Measurements from ENCODE around the gene RTL10. TPM values are rescaled to one million over a fixed set of nuclear protein-coding genes. Genes with fewer than 3 reads are reported as not detected.

Gene RTL10
- total RNA-seq, 3 donors from 2014 or later: 10.1 to 12.2 (median 11.9) TPM

DNA sequence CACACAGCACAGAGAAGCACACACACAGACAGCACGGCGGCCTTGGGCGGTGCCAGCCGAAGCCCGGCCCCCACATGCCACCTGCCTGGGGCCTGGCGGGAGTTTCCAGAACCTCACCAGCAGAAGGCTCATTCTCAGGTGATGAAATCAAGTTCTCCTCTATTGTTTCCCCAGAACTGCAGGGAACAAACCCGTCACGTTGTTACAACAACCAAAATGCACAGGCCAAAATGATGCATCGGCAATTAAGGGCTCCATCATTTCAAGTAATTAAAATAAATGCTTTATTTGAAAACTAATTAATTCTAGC, 30.8 kb downstream of the RTL10 start:
- DNase-seq: no peak

DNA sequence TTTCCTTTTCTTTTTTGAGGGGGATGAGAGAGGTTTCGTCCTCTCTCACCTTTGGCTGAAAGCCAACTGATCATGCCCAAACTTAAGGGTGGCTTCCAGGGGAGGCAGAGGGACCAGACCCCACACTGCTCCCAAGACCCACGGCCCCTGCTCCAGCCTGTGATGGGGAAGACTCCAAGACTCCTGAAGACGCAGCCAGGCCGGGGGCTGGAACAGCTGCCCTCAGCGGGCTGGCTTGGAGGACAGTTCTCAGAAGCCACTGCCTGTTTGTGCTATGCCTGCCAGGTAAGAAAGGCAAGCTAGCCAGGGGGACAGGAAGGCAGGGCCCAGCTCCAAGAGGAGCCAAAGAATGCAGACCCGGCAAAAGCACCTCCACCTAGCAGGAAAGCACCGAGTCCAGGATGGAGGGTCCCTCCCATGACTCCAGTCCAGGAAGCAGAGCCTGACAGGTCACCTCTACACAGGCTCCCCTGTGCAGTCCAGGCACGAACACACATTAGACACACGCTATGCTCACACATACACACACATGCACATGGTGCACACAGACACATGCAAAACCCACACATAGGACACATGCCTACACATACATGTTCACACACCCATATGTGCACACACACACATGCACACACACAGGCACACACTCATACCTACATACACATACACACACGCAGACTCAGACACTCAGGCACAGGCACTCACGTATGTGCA, 31.3 kb downstream of the RTL10 start:
- TF ChIP-seq CTCF (IDR thresholded peaks at IDR 0.05): no peak
- H3K36me3 ChIP-seq (ENCODE audit: low read depth): no peaks in the 10 kb centered on the region
- ATAC-seq: no peak
- intact Hi-C loops (cut with DNase I, micrococcal nuclease): no loop called here
- no peaks in the 10 kb centered on the region for H3K9me3 ChIP-seq
- no peak overlapping the region for H3K4me3 ChIP-seq
- H3K4me1 ChIP-seq (ENCODE audit: low read depth): no peaks in the 10 kb centered on the region
- peak in 1 of 3 donors; percentile 29 for DNase-seq

More for the DNA sequence above, 30.8 kb downstream of the RTL10 start:
- Histone ChIP-seq H3K4me1 (ENCODE audit: low read depth) (no peaks in the 10 kb centered on the region), H3K4me3 (no peak overlapping the region), H3K36me3 (ENCODE audit: low read depth) (no peaks in the 10 kb centered on the region), H3K9me3 (no peaks in the 10 kb centered on the region)
- no peak for TF ChIP-seq CTCF (IDR thresholded peaks at IDR 0.05)
- ATAC-seq: peak; percentile 34
- intact Hi-C loops (cut with DNase I, micrococcal nuclease): no loop called here

- Histone ChIP-seq H3K36me3 (ENCODE audit: low read depth) (no peaks in the 10 kb centered on the region), H3K4me1 (ENCODE audit: low read depth) (no peaks in the 10 kb centered on the region), H3K9me3 (no peaks in the 10 kb centered on the region), H3K4me3 (no peak overlapping the region)
- ATAC-seq: no peak
- DNase-seq: peak in 1 of 3 donors; percentile 25
- intact Hi-C loops (cut with DNase I, micrococcal nuclease): no loop called here
- no peak for TF ChIP-seq CTCF (IDR thresholded peaks at IDR 0.05)
Observed at GRCh38 chr22:19822301-19823117, 32.2 kb downstream of the RTL10 start.

GRCh38 chr22:19821523-19822300, 33.0 kb downstream of the RTL10 start:
- no peaks in the 10 kb centered on the region for H3K4me1 ChIP-seq (ENCODE audit: low read depth)
- no peak overlapping the region for H3K4me3 ChIP-seq
- no peaks in the 10 kb centered on the region for H3K36me3 ChIP-seq (ENCODE audit: low read depth)
- intact Hi-C loops (cut with DNase I, micrococcal nuclease): no loop called here
- H3K9me3 ChIP-seq: no peaks in the 10 kb centered on the region
- DNase-seq (peak in 1 of 3 donors; percentile 35), ATAC-seq (no peak)
- TF ChIP-seq CTCF (IDR thresholded peaks at IDR 0.05): no peak

DNA sequence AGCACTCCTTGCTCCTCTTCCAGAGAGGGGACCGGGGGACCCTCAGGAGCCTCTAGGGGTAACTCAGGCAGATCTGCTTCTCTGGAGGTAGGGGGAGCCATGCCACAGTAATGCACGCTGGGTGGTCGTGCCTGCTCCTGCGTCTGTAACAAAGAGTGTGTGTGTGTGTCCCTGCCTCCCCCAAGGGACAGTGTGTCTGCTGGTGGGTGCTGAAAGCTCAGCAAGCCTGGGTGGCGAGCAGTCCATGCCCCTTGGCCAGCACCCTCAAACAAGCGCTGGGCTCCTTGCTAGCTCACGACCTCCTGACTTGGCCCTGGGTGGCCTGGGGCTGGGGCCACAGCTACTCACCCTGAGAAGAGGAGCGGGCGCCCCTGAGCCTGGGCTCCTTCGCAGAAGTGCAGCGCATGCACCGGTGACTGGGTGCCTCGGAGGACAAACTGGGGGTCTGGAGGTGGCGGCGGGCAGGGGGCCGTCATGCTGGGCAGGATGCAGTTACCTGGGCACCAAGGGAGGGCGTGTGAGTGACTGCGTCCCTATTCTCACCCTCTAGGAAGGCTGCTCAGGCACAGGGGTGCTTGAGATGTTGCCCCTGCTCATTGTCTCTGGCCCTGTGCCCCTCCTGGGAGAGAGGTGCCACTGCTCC, 33.7 kb downstream of the RTL10 start:
- no peak for ATAC-seq
- no peaks in the 10 kb centered on the region for H3K9me3 ChIP-seq
- peak in 1 of 3 donors; percentile 27 for DNase-seq
- H3K36me3 ChIP-seq (ENCODE audit: low read depth): no peaks in the 10 kb centered on the region
- no peak for TF ChIP-seq CTCF (IDR thresholded peaks at IDR 0.05)
- intact Hi-C loops (cut with DNase I, micrococcal nuclease): no loop called here
- no peak overlapping the region for H3K4me3 ChIP-seq
- no peaks in the 10 kb centered on the region for H3K4me1 ChIP-seq (ENCODE audit: low read depth)
